Erythroblast (primary cell): Measurements from ENCODE around the gene FRG2C.
"Not testable (repeated sequence)": the region's sequence is repeated elsewhere in the genome, so short reads cannot be mapped to it uniquely, and the experiment has no call there.

Source experiments
- DNase-seq, 2 experiments: peaks; one replicate each; lab custom pipeline; 2025; lab: John Stamatoyannopoulos, UW
- GATA1 ChIP-seq: IDR thresholded peaks from 2 replicates; pipeline ENCODE4 v1.6.1; 2011; ENCODE audit warnings: low read depth, mild to moderate bottlenecking, control low read depth, low read length, moderate library complexity
- POLR2A ChIP-seq: IDR thresholded peaks from 2 replicates; pipeline ENCODE4 v1.6.1; 2011; ENCODE audit warnings: mild to moderate bottlenecking, low read length

FRG2C gene

GRCh38 chr3:75664028-75664427 lies at the start of gene FRG2C:
Gene FRG2C (plus strand): TSS chr3:75664328. CDS start chr3:75664380, 52 bp downstream.
- DNase-seq, result not testable (repeated sequence)

GRCh38 chr3:75618666-75619305 lies 45.3 kb upstream of the FRG2C start:
- not testable (repeated sequence) for DNase-seq

- not testable (repeated sequence) for DNase-seq
These were observed 44.6 kb upstream of the FRG2C start for GRCh38 chr3:75619481-75620031.

- not testable (repeated sequence) for DNase-seq
These were observed 42.4 kb upstream of the FRG2C start for GRCh38 chr3:75621772-75622171.

GRCh38 chr3:75623656-75624055 lies 40.5 kb upstream of the FRG2C start:
- not testable (repeated sequence) for DNase-seq

- not testable (repeated sequence) for DNase-seq
These were observed 33.1 kb upstream of the FRG2C start for GRCh38 chr3:75630887-75631535.

- TF ChIP-seq GATA1 (no peak), POLR2A (no peak)
- DNase-seq, result no peak
These were observed 32.6 kb upstream of the FRG2C start for GRCh38 chr3:75631541-75631940.

- not testable (repeated sequence) for DNase-seq
These were observed 25.2 kb upstream of the FRG2C start for GRCh38 chr3:75638947-75639346.

GRCh38 chr3:75641107-75641517 lies 23.0 kb upstream of the FRG2C start:
- DNase-seq, result not testable (repeated sequence)

GRCh38 chr3:75643031-75643800 lies 20.9 kb upstream of the FRG2C start:
- not testable (repeated sequence) for DNase-seq

GRCh38 chr3:75645548-75645947 lies 18.6 kb upstream of the FRG2C start:
- not testable (repeated sequence) for DNase-seq

- no peak for DNase-seq
- TF ChIP-seq GATA1 (no peak), POLR2A (no peak)
These were observed 13.9 kb upstream of the FRG2C start for GRCh38 chr3:75650191-75650590.

- DNase-seq, result not testable (repeated sequence)
These were observed 8.8 kb upstream of the FRG2C start for GRCh38 chr3:75655101-75655904.

- not testable (repeated sequence) for DNase-seq
These were observed 8.2 kb upstream of the FRG2C start for GRCh38 chr3:75655956-75656355.

GRCh38 chr3:75658411-75659107 lies 5.6 kb upstream of the FRG2C start:
- DNase-seq, result not testable (repeated sequence)

- not testable (repeated sequence) for DNase-seq
These were observed 5.1 kb upstream of the FRG2C start for GRCh38 chr3:75659108-75659433.

- not testable (repeated sequence) for DNase-seq
These were observed 1.5 kb downstream of the FRG2C start for GRCh38 chr3:75665626-75666025.

GRCh38 chr3:75667757-75668701 lies 3.9 kb downstream of the FRG2C start:
- not testable (repeated sequence) for DNase-seq

- DNase-seq, result not testable (repeated sequence)
These were observed 4.7 kb downstream of the FRG2C start for GRCh38 chr3:75668759-75669347.
